Measurements from ENCODE around the gene SLC17A1. TPM values are rescaled to one million over a fixed set of nuclear protein-coding genes. Genes with fewer than 3 reads are reported as not detected.

Gene SLC17A1
- total and polyA plus RNA-seq, 12 donors, result 0.06 to 1.0 (median 0.23) TPM; not detected in 7

DNA sequence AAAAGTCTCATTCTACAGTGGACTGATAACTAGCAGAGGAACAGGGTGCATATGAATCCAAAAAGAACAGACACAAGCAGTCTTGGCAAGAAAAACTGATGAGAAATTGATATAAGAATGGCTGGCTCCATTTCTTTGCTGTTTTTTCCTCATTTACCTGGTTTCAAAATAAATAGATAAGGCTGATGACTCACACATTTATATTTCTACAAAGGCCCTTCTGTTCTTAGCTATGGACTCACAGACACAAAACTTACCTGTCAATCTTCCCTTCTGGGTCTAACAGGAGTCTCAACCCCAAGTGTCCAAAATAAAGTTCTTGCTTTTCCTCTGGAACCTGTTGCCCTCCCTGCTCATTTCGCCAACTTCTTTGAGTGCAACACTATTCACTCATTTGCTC lies 76.4 kb downstream of the SLC17A1 start:
- intact Hi-C loops (cut with DNase I), result no loop called here
- no peak for DNase-seq
- H3K27ac ChIP-seq, result no peak overlapping the region
- H3K36me3 ChIP-seq (replicated peaks in 1 of 2), result no peaks in the 10 kb centered on the region
- no peaks in the 10 kb centered on the region for H3K9me3 ChIP-seq (replicated peaks in 1 of 3)
- no peak overlapping the region for H3K4me3 ChIP-seq
- TF ChIP-seq POLR2A (IDR thresholded peaks at IDR 0.05), result no peak
- no peak for TF ChIP-seq CTCF (IDR thresholded peaks at IDR 0.05)
- WGBS, 4 donors, result 89 to 100% (median 95%) methylated on average over 1 of the region's 1 CpG
- no peaks in the 10 kb centered on the region for H3K4me1 ChIP-seq (replicated peaks in 1 of 2)
- H3K27me3 ChIP-seq, result no peaks in the 10 kb centered on the region

DNA sequence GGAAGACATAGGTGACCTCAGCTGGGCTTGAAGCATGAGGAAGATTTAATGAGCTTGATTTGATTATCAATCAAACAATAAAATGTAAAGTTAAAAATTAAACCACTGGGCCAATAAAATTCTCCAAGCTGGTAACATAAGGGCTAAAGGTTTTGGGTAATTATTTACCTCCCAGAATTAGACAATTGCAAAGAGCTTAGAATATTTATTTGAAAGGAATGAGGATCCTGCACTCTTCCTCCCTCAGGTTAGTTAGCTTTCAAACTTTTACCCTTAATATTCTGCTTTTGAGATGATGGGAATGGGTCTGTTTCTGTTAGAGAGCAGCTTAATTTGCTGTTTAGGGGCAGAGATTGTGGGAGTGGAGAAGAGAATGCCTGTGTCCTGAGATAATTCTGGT lies 77.3 kb downstream of the SLC17A1 start, which contains the start of gene SLC17A4:
Gene SLC17A4 (plus strand): TSS at position 208 of the 400 bp plus-strand sequence. CDS start 7,221 bp downstream, outside the sequence.
- no peaks in the 10 kb centered on the region for H3K27me3 ChIP-seq
- H3K36me3 ChIP-seq (replicated peaks in 1 of 2), result no peaks in the 10 kb centered on the region
- H3K4me3 ChIP-seq, result no peak within 1 kb of the TSS
- no peak for DNase-seq
- intact Hi-C loops (cut with DNase I), result no loop called here
- TF ChIP-seq POLR2A (IDR thresholded peaks at IDR 0.05), result no peak
- no peak for TF ChIP-seq CTCF (IDR thresholded peaks at IDR 0.05)
- no peaks in the 10 kb centered on the region for H3K4me1 ChIP-seq (replicated peaks in 1 of 2)
- H3K9me3 ChIP-seq (replicated peaks in 1 of 3), result no peaks in the 10 kb centered on the region
- no peak within 1 kb of the TSS for H3K27ac ChIP-seq

- Histone ChIP-seq H3K9me3 (replicated peaks in 1 of 3) (no peaks in the 10 kb centered on the region), H3K4me1 (replicated peaks in 1 of 2) (no peaks in the 10 kb centered on the region), H3K27me3 (no peaks in the 10 kb centered on the region), H3K36me3 (replicated peaks in 1 of 2) (no peaks in the 10 kb centered on the region), H3K4me3 (no peak overlapping the region), H3K27ac (no peak overlapping the region)
- intact Hi-C loops (cut with DNase I), result no loop called here
- no peak for DNase-seq
- TF ChIP-seq CTCF (IDR thresholded peaks at IDR 0.05) (no peak), POLR2A (IDR thresholded peaks at IDR 0.05) (no peak)
Observed at GRCh38 chr6:25753079-25753478, 78.8 kb downstream of the SLC17A1 start.

DNA sequence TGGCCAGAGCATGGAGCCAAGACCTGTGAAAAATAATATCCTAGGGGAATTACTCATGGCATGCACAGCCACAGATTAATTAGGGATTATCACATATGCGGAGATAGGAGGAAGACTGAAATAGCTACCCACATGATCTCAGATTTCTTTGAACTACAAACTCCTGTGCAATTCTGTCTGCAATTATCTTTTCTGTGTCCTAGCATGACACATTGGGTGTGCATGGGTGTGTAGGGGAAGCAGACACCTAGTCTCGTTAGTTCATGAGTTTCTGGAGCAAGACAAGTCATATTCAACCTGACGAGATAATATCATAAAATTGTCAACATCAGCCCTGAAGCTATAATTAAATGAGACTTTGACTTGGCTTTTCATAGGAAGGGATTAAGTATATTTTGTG lies 80.9 kb downstream of the SLC17A1 start:
- Histone ChIP-seq H3K27me3 (no peaks in the 10 kb centered on the region), H3K36me3 (replicated peaks in 1 of 2) (no peaks in the 10 kb centered on the region), H3K4me1 (replicated peaks in 1 of 2) (no peaks in the 10 kb centered on the region), H3K27ac (no peak overlapping the region), H3K4me3 (no peak overlapping the region), H3K9me3 (replicated peaks in 1 of 3) (no peaks in the 10 kb centered on the region)
- no peak for TF ChIP-seq POLR2A (IDR thresholded peaks at IDR 0.05)
- TF ChIP-seq CTCF (IDR thresholded peaks at IDR 0.05), result no peak
- no peak for DNase-seq
- intact Hi-C loops (cut with DNase I), result no loop called here
- 54 to 59% (median 57%) methylated on average over 3 of the region's 3 CpGs for WGBS, 4 donors

Measured in adrenal gland (tissue), 12 donors.